ENCODE measurements around the gene IFFO2. TPM values are rescaled to one million over a fixed set of nuclear protein-coding genes. Genes with fewer than 3 reads are reported as not detected.

The IFFO2 gene
- polyA plus RNA-seq, 1 of the 3 experiments (the other 2 are of a cell fraction), result 10.5 TPM

- Histone ChIP-seq H3F3A (replicated peaks; ENCODE audit: insufficient read depth) (peaks cover 2% of the 10 kb centered on the region), H3K27me3 (ENCODE audit: insufficient read depth) (no peaks in the 10 kb centered on the region), H2AFZ (ENCODE audit: low read depth) (no peak overlapping the region), H3K79me2 (ENCODE audit: insufficient read depth) (no peaks in the 10 kb centered on the region), H3K4me3 (ENCODE audit: low read depth in 2 of 2, low read length in 1 of 2) (no peak overlapping the region), H4K20me1 (ENCODE audit: insufficient read depth) (no peaks in the 10 kb centered on the region), H3K4me2 (no peak overlapping the region), H3K9ac (no peak overlapping the region), H3K9me2 (no peaks in the 10 kb centered on the region), H3K36me3 (replicated peaks in 1 of 2; ENCODE audit: control insufficient read depth in 1 of 2, insufficient read depth in 2 of 2, low read length in 1 of 2) (no peaks in the 10 kb centered on the region), H3K9me3 (no peaks in the 10 kb centered on the region), H3K27ac (ENCODE audit: low read depth in 2 of 2, low read length in 1 of 2) (no peak overlapping the region), H3K4me1 (ENCODE audit: control insufficient read depth in 1 of 2, insufficient read depth in 2 of 2, low read depth in 1 of 2, low read length in 1 of 2) (peaks cover 0 to 7% of the 10 kb centered on the region in 2 experiments; a peak in 1 of 4 replicates)
- ChIA-PET CTCF (interaction anchor here (0.6 to 2.3 kb wide), 5 partner anchors 12 to 133 kb away, joined by 3 to 8 read pairs (median 3); no protein-coding TSS in a partner anchor), POLR2A (no interaction called here)
- TF ChIP-seq CHD2 (IDR thresholded peaks at IDR 0.05; ENCODE audit: low read length, partially characterized antibody), result no peak
- DNase-seq, result no peak
- 82% methylated on average over 7 of the region's 7 CpGs for WGBS (ENCODE audit: low lambda C conversion rate)
Measured at GRCh38 chr1:18962855-18963737, 6.6 kb upstream of the IFFO2 start.

GRCh38 chr1:18962121-18962721 lies 5.7 kb upstream of the IFFO2 start:
- ChIA-PET CTCF (interaction anchor here (0.6 to 1.6 kb wide), 4 partner anchors 13 to 78 kb away, joined by 3 to 5 read pairs (median 4); no protein-coding TSS in a partner anchor), POLR2A (no interaction called here)
- Histone ChIP-seq H3K27me3 (ENCODE audit: insufficient read depth) (no peaks in the 10 kb centered on the region), H3F3A (replicated peaks; ENCODE audit: insufficient read depth) (peaks cover 2% of the 10 kb centered on the region), H3K79me2 (ENCODE audit: insufficient read depth) (no peaks in the 10 kb centered on the region), H3K4me2 (no peak overlapping the region), H3K36me3 (replicated peaks in 1 of 2; ENCODE audit: control insufficient read depth in 1 of 2, insufficient read depth in 2 of 2, low read length in 1 of 2) (no peaks in the 10 kb centered on the region), H3K27ac (ENCODE audit: low read depth in 2 of 2, low read length in 1 of 2) (no peak overlapping the region), H3K9me2 (no peaks in the 10 kb centered on the region), H3K4me1 (ENCODE audit: control insufficient read depth in 1 of 2, insufficient read depth in 2 of 2, low read depth in 1 of 2, low read length in 1 of 2) (peaks cover 2 to 7% of the 10 kb centered on the region in 2 experiments; a peak in 2 of 4 replicates), H3K4me3 (ENCODE audit: low read depth in 2 of 2, low read length in 1 of 2) (no peak overlapping the region), H2AFZ (ENCODE audit: low read depth) (no peak overlapping the region), H3K9ac (no peak overlapping the region), H4K20me1 (ENCODE audit: insufficient read depth) (no peaks in the 10 kb centered on the region), H3K9me3 (no peaks in the 10 kb centered on the region)
- TF ChIP-seq GABPA (IDR thresholded peaks at IDR 0.05; ENCODE audit: low read depth) (no peak), FOSL2 (IDR thresholded peaks at IDR 0.05; ENCODE audit: borderline replicate concordance, low read depth) (no peak), YY1 (IDR thresholded peaks at IDR 0.05; ENCODE audit: low read depth) (no peak), SIN3A (IDR thresholded peaks at IDR 0.05; ENCODE audit: borderline replicate concordance, low read depth, low read length) (no peak), TAF1 (IDR thresholded peaks at IDR 0.05; ENCODE audit: borderline replicate concordance, low read depth, low read length) (no peak), IRF3 (IDR thresholded peaks at IDR 0.05; ENCODE audit: low read depth, low read length) (no peak), EP300 (IDR thresholded peaks at IDR 0.05; ENCODE audit: borderline replicate concordance in 1 of 2, low read depth in 1 of 2, low read length in 1 of 2) (no peak), RCOR1 (IDR thresholded peaks at IDR 0.05; ENCODE audit: low read length) (no peak), MAX (IDR thresholded peaks at IDR 0.05; ENCODE audit: low read depth) (no peak), USF1 (IDR thresholded peaks at IDR 0.05; ENCODE audit: borderline replicate concordance, low read depth) (no peak), ELF1 (IDR thresholded peaks at IDR 0.05) (no peak), PBX3 (IDR thresholded peaks at IDR 0.05) (no peak), RXRA (IDR thresholded peaks at IDR 0.05; ENCODE audit: borderline replicate concordance, low read depth) (no peak), TCF12 (IDR thresholded peaks at IDR 0.05) (no peak), REST (IDR thresholded peaks at IDR 0.05; ENCODE audit: low read depth, low read length) (no peak), SMC3 (IDR thresholded peaks at IDR 0.05; ENCODE audit: low read depth, low read length) (no peak), FOXM1 (IDR thresholded peaks at IDR 0.05; ENCODE audit: low read depth) (no peak), TEAD4 (IDR thresholded peaks at IDR 0.05; ENCODE audit: borderline replicate concordance, insufficient read depth) (no peak), JUND (IDR thresholded peaks at IDR 0.05) (no peak)
- WGBS (ENCODE audit: low lambda C conversion rate), result 82% methylated on average over 9 of the region's 9 CpGs
- no peak for DNase-seq

Measured in SK-N-SH (cell line).